ENCODE results near the gene SMIM10.
A peak's percentile ranks its signal among the peaks of the same experiment; 100 is the strongest.
"Not testable (repeated sequence)": the region's sequence is repeated elsewhere in the genome, so short reads cannot be mapped to it uniquely, and the experiment has no call there.

SMIM10 gene

DNA sequence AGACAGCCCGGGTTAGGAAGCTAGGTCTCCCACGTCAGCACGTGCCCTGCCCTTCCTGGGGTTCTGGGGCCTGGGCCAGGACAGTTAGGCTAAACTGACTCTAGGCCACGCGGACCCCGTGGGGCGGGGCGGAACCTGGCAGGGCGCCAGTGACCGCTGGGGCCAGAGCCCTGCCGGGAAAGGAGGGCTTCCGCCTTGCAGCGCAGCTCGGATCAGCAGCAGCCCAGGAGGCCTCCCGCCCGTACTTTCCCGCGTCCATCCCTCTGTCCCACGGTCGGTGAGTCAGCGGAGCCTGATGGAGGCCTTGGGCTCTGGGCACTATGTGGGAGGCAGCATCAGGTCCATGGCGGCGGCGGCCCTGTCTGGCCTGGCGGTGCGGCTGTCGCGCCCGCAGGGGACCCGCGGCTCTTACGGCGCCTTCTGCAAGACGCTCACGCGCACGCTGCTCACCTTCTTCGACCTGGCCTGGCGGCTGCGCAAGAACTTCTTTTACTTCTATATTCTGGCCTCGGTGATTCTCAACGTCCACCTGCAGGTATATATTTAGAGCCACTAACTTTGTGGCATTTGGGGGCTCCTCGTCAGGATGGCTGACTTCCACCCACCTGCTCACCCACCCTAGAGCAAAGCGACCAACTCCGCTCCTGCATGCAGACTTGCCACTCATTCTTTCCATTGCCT is at the start of gene SMIM10:
SMIM10 (plus strand) TSS at position 191 of the 681 bp plus-strand sequence; CDS start at position 296, 105 bp downstream.
- peak; percentile 78 for DNase-seq (ENCODE audit: low spot score)

DNA sequence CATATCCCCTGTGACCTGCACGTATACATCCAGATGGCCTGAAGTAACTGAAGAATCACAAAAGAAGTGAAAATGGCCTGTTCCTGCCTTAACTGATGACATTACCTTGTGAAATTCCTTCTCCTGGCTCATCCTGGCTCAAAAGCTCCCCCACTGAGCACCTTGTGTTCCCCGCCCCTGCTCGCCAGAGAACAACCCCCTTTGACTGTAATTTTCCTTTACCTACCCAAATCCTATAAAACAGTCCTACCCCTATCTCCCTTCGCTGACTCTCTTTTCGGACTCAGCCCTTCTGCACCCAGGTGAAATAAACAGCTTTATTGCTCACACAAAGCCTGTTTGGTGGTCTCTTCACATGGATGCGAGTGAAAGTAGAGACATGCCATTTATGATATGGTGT is 44.4 kb upstream of the SMIM10 start:
- DNase-seq (ENCODE audit: low spot score) = not testable (repeated sequence)

DNA sequence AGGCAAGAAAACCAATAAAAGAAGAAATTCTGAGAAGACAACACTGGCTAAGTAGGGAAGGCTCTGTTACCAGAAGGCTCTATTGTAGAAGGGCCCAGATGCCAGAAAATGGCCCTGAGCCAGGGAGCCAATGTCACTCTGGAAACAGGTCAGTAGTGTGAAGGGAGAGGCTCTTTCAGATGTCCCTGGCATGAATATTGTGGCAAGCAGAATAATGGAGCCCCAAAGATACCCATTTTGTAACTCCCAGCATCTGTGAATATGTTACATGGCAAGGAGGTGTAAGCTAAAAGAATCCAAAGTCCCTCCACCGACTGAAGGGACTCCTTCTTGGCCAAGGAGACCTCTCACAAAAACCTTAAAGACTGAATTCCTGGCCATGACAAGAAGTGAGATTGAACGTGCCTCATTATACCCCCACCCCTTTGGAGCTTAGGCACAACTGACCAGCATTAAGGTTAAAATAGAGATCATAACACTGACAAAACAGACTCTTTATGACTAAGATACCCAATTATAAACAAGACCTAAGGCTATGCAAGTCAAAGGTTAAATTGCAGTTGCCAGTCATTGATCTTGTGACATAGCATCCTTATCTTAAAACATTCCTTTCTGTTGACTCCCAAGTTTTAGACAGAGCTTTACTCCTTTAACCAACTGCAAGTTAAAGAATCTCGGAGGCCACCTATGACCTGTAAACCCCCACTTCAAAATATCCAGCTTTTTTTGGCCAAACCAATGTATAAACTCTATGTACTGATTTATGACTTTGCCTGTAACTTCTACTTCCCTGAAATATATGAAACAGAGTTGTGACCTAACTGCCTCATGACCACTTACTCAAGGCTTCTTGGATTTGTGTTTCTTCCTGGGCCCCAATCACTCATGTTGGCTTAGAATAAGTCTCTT is 42.2 kb upstream of the SMIM10 start:
- DNase-seq (ENCODE audit: low spot score) = no peak

DNA sequence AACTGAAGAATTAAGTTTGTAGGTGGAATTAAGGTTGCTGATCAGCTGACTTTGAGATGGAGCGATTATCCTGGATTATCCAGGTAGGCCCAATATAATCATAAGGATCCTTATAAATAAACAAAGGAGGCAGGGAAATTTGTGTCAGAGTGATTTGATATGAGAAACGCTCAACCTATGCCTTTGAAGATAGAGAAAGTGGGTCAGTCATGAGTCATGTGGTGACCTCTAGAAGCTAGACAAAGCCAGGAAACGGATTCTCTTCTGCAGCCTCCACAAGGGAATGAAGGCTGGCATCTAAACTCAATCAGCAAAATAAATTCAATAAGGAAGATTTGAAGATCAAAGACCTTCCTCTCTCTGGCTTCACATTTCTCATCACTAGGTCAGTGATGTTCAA is 41.5 kb upstream of the SMIM10 start:
- DNase-seq (ENCODE audit: low spot score) = no peak

DNA sequence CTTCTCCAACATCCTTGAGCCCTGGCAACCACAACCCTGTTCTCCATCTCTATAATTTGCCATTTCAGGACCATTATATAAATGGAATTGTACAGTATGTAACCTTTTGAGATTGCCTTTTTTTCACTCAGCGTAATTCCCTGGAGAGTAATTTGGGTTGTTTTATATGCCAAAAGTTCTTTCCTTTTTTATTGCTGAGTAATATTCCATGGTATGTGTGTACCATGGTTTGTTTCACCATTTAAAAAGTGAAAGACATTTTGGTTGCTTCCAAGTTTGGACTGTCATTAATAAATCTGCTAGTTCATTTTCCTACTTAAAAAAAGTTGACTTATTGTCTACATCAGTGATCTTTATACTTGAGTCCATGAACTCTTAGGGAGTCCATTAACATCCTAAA is 33.0 kb upstream of the SMIM10 start:
- no peak for DNase-seq (ENCODE audit: low spot score)

DNA sequence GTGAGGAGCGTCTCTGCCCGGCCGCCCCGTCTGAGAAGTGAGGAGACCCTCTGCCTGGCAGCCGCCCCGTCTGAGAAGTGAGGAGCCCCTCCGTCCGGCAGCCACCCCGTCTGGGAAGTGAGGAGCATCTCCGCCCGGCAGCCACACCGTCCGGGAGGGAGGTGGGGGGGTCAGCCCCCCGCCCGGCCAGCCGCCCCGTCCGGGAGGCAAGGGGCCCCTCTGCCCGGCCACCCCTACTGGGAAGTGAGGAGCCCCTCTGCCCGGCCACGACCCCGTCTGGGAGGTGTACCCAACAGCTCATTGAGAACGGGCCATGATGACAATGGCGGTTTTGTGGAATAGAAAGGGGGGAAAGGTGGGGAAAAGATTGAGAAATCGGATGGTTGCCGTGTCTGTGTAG is 30.4 kb upstream of the SMIM10 start:
- DNase-seq (ENCODE audit: low spot score) = not testable (repeated sequence)

DNA sequence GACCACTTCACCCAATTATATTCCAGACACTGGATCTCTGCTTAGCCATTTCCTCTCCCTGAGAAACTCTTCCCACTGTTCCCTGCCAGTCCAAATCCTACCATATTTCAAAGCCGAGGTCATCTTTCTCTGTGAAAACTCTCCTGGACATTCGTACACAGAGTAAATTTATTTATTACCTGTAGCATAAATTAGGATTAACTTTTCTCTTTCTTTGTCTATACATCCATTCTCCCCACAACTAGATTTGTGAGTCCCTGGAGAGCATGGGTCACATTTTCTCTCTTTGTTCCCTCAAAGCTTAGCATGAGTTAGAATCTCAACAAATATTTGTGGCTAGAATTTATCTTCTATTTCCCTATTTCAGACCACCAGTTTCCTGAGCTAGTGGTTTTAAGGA is 27.8 kb upstream of the SMIM10 start:
- DNase-seq (ENCODE audit: low spot score) = no peak

DNA sequence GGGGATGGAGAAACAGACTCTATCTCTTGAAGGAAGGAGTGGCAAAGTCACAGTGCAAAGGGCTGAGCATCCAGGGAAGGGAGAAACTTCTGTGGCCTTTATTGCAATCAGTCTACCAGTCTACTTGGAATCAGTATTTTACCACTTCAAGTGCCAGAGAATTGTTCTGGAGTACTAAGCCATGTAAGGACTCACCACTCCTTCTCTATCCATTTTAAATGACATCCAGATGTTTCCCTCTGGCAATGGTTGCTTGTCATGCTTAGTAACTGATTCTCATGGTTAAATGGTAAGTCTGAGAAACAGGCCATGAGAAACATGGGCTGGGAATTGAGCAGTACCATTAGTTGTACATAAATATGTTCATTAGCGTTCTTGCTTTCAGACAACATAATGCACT is 21.1 kb upstream of the SMIM10 start:
- DNase-seq (ENCODE audit: low spot score) = peak; percentile 54

DNA sequence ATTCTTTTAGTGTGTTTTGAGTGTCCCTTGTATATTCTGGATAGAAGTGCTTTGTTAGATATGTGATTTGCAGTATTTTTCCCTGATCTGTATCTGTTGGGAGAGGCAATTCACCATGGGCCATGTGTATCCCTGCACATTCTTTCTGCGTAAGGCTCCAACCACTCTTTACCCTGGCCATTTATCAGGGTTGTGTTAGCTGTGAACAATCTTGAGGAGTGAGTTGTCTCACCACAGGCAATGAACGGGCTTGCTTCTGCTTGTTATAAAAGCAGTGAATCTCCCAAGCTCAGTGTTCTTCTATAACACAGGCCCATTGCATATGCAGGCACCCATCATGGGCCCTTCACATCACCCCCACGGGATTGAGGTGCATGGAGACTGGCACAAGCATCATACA is 18.9 kb upstream of the SMIM10 start:
- DNase-seq (ENCODE audit: low spot score) = no peak

DNA sequence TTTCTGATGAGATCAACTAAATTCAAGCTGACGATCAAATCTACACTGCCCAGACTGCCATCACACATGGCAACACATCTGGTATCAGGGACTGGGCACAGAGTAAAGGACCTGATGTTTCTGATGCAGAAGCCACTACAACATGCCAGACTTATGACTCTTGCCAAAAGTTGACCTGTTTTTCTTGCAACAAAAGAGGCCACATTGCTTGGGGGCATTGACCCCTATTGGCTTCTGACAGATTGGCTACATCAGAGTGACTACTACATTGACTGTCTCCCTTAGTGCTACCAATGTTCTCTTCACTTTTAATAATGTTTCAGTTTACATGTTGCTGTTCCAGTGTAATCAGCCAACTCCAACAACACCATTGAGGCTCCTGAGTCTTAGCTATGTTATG is 15.3 kb upstream of the SMIM10 start:
- no peak for DNase-seq (ENCODE audit: low spot score)

DNA sequence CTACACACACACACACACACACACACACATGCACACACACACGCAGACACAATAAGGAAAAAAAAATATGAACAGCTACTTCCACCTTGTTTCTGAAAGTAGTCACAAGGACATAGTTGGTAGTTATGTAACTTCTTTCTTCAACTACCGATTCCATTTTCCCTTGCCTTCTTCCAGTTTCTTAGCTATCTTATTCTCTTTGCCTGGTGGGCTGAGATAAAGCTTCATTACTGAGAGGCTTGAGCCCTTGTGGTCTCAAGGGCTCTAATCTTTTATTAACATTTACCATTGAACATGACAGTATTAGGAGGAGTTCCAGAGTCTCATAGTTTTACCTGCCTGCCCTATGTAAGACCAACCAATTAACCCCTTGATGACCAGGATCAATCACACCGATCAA is 8.9 kb upstream of the SMIM10 start:
- DNase-seq (ENCODE audit: low spot score) = no peak

DNA sequence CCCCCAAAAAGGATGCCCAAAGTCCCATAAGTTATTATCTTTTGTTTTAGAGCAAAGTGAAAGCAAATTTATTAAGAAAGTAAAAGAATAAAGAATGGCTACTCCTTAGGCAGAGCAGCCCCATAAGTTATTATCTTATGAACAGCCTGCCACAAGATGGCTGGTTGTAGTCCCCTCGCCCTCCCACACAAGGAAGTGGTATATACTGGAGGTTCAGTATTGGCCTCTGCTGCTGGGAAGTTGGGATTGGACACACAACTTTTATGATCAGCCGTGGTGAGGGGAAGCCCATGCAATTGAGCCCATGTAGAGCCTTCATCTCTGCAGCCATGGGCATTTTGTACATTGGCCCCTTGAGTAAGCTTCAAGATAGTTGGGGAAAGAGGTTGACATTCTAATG is 8.0 kb upstream of the SMIM10 start:
- no peak for DNase-seq (ENCODE audit: low spot score)

DNA sequence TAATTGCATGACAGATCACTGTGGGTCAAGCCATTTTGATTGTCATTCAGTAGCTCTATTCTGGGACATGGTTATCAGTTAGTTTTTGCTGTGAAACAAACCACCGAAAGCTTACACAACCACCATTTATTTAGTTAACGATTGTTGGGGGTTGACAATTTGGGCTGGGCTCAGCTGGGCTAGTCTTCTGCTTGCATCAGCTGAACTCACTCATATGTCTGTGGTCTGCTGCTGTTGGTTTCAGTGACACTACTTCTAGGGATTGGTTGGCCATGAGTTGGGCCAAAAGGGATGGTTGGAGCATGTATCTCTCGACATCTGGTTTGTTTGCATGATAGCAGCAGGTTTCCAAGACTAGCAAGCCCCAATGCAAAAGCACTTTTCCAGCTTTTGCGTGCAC is 5.3 kb upstream of the SMIM10 start:
- no peak for DNase-seq (ENCODE audit: low spot score)

DNA sequence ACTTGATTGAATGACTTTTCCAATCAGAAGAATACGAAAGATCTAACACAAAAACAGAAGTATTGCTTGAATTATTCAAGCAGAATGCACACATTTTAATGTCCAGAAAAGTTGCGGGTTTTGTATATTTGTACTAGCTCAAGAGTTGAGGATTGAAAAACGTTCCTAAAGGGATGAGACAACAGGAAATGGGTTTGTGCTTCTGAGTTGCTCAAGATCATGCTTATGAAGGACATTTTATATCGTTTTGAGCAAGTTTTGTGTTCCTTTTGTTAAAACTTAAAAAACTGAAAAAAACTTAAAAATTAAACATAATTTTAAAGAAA is 353 bp upstream of the SMIM10 start:
- DNase-seq (ENCODE audit: low spot score) = peak; percentile 13

DNA sequence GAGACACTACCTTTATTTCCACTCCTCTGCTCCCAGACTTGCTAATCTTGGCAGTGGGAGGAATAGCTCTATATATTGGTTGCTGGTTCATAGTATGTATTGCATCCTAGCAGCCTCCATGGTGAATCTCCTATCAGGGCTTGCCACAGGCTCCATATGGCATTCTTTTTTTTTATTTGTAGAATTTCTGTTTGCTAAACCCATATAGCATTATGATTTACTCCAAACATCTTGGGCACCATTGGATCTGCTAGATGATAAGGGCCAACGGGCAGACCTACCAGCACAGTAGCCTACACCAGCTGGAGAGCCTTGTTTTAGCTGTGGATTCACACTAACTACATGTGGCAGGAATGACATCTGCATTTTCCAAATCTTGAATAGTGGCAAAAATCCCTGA is 6.9 kb downstream of the SMIM10 start:
- DNase-seq (ENCODE audit: low spot score) = no peak

DNA sequence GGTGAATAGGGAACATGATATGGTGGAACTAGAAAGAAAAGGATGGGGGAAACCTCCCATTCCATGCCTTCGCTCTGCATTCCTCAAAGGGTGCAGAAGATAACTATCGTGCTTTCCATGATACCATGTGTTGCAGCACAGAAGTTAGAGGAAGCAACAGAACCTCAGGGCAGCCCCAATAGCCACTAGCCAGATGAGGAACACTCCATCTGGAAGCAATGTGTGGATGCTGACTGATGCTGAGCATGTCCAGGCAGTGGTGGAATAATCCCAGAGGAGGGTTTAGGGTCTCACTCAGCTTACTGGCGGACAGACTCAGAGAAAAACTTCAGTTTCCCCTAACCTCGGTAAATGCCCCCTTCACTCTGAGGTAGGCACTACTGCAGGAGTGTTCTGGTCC is 7.5 kb downstream of the SMIM10 start:
- no peak for DNase-seq (ENCODE audit: low spot score)

DNA sequence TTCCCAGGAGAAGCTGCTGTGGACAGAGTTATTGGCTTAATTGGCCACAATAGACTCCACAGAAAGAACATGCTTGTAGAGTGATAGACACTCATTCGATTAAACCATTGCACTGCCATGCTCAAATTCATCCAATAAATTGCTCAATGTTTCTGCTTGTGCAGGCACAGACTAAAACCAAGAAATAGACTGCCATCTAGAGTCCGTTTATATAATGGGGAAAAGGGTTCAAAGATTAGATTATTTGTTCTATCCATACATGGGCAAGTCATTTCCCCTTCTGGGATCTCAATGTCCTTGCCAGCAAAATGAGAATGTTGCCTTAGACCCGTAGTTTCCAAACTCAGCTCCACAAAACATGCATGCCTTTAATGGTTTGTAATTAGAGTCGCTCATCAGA is 8.7 kb downstream of the SMIM10 start:
- DNase-seq (ENCODE audit: low spot score) = peak; percentile 43

DNA sequence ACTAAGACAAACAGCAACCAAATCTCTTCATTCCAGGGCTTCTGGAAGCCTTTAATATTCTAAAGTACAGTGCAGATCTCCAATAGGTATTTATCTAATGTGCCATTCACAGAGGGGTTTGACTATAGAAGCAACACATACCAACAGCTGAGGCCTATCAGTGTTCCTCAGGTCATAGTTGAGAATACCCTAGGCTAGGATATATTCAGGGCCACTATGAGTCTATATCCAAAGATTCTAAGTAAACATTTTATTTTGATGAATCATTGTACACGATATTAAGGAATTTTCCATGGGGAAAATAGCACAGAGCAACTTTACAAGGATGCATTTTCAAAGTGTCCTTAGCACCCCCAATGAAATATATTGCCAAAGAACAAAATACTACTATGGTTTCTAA is 9.7 kb downstream of the SMIM10 start:
- DNase-seq (ENCODE audit: low spot score) = peak; percentile 8

DNA sequence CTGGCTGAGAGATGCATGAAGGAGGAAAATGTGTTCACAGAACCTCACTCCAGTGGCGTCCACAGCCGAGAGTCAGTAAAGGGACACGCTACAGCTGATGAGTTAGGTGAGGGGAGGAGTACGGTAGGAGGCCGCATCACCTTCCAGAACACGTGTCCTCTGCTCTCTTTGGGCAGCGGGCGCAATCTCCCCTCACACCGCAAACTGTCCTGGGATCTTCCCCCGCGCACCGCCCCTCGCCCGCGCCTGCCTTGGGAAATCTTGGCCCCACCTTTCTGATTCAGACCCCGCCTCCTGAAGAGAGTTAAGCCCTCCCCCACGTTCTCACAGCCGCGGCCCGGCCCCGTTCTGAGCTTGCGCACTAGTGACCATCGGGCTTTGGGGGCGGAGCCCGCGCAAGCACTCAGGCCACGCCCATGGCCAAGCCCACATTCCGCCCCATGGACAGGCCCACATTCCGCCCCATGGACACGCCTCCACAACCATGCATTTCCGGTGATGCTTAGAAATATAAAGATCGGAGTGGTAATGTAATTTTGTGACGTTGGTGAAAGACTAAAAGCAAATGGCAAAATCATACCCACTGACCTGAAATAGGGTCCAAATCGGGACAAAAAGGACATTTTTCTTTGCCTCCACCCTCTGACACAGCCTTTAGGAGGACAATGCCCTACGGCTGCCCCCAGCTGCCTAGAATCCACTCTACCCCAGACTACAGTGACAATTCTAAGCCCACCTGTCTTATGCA is 13.3 kb downstream of the SMIM10 start:
- DNase-seq (ENCODE audit: low spot score) = peak; percentile 93

DNA sequence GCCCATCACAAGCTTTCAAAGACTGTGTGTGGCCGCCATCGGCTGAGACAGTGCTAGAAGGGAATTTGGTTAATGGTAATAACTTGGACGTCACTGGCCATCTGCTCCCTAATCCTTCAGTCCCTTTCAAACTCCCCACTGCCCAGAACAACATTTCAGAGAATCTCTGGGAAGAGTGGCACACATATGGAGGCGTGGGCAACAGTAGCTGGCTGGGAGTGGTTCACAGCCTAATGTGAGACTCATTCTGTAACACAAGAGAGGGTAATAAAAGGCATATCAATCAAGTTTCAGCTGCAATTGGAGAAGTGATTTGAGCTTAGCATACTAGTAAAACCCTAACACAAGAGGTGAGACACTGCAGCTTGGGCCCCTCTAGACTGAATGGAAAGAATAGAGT is 15.4 kb downstream of the SMIM10 start:
- DNase-seq (ENCODE audit: low spot score) = no peak

DNA sequence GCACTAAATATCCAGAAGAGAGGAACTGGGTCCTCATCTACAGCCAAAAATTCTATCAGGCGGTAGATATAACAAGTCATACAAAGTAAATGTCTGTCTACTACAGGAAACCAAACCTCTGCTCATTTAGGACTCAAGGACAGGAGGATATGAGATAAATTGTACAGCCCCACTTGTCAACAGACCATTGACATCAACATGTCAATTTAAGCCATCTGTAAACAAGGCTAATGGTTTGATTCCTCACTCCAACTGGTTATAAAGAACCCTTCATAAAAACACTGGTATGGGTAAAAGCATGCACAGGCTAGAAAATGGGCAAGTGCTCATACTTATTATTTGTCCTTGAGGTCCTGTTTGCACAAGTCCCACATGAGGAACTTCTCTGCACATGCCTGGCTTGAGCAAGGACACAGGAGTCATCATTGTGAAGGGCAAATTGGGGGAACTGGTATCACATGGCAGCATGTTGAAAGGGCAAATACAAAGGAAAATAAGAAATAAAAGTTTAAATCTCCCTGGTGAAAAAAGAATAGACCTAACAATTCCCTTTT is 18.3 kb downstream of the SMIM10 start:
- DNase-seq (ENCODE audit: low spot score) = no peak

DNA sequence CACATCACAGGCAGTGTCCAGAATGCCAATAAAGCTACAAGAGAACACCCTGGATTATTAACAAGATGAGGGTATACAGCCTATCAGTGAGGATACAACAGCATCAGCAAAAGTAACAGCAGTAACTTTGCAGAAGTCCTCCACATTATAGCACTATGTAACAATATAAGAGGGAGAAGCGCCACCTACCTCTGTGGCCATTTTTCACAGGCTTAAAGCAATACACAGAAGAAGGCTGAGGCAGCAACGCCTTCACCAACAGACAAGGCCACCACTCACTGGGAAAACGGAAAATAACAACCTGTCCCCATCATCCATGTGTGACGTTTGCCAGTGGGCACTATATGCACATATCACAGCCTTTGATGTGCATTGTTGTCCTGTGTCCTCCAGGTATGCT is 19.0 kb downstream of the SMIM10 start:
- no peak for DNase-seq (ENCODE audit: low spot score)

DNA sequence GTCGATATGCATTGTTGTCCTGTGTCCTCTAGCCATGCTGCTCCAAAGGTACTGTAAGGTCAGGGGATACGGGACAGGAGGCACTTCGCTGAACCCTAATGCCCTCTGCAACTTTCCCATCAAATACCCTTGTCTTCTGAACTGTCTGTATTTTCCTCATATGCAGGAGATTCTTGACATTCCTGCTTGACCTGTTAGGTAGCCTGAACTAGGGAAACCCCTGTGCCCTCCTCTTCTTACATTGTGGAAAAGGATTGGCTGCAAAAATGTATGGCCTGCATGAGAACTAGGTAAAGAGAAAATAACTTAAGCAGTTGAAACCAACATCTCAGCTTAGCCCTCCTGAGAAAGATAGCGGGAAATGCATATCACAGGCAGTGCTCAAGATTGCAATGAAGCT is 20.1 kb downstream of the SMIM10 start:
- DNase-seq (ENCODE audit: low spot score) = no peak
